Measurements from ENCODE around the gene SMAD3.
"Not testable (repeated sequence)": the region's sequence is repeated elsewhere in the genome, so short reads cannot be mapped to it uniquely, and the experiment has no call there.

The SMAD3 gene

DNA sequence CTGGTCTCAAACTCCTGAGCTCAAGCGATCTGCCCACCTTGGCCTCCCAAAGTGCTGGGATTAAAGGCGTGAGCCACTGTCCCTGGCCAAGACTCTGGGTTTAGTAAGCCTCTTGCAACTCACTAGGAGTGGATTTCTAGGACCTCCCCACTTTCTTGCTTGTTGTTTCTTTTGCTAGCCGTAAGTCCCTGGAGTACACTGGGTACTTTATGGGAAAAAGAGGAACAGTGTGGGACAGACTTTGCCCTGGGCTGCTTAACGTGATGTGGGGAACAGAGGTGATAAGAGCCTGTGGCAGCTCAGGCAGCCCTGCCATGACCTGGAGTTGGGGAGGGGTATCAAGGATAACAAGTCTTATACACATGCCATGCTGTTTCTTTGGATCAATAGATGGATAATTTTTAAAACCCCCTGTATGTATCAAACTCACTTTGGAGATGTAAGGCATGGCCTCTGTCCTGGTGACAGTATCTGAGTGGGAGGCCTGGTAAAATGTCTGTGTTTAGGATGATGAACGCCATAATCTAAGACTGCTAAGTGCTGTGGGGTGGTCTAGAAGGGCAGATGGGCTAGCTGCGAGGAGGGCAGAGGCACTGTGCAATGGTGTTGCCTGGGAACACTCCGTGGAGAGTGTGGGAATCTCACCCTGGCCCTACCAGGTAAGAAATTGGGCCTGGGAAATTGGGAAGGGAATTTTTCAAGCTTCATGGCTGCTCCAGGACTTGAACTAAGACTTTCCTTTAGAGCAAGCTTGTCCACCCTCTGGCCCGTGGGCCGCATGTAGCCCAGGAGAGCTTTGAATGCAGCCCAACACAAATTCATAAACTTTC is 54.8 kb downstream of the SMAD3 start:
- no peak overlapping the region for H3K27ac ChIP-seq (replicated peaks)
- no peak for TF ChIP-seq GABPA (IDR thresholded peaks at IDR 0.05; ENCODE audit: low read depth)
- peak; percentile 37; the same call in 1 of the 2 replicates for TF ChIP-seq SPI1 (IDR thresholded peaks at IDR 0.05; ENCODE audit: borderline replicate concordance, low read depth)
- TF ChIP-seq POLR2AphosphoS5 (IDR thresholded peaks at IDR 0.05; ENCODE audit: low read depth): no peak
- TF ChIP-seq, protein P1, sequence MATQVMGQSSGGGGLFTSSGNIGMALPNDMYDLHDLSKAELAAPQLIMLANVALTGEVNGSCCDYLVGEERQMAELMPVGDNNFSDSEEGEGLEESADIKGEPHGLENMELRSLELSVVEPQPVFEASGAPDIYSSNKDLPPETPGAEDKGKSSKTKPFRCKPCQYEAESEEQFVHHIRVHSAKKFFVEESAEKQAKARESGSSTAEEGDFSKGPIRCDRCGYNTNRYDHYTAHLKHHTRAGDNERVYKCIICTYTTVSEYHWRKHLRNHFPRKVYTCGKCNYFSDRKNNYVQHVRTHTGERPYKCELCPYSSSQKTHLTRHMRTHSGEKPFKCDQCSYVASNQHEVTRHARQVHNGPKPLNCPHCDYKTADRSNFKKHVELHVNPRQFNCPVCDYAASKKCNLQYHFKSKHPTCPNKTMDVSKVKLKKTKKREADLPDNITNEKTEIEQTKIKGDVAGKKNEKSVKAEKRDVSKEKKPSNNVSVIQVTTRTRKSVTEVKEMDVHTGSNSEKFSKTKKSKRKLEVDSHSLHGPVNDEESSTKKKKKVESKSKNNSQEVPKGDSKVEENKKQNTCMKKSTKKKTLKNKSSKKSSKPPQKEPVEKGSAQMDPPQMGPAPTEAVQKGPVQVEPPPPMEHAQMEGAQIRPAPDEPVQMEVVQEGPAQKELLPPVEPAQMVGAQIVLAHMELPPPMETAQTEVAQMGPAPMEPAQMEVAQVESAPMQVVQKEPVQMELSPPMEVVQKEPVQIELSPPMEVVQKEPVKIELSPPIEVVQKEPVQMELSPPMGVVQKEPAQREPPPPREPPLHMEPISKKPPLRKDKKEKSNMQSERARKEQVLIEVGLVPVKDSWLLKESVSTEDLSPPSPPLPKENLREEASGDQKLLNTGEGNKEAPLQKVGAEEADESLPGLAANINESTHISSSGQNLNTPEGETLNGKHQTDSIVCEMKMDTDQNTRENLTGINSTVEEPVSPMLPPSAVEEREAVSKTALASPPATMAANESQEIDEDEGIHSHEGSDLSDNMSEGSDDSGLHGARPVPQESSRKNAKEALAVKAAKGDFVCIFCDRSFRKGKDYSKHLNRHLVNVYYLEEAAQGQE (IDR thresholded peaks at IDR 0.05; ENCODE audit: insufficient replicate concordance, low read depth): no peak
- TF ChIP-seq, protein P2, sequence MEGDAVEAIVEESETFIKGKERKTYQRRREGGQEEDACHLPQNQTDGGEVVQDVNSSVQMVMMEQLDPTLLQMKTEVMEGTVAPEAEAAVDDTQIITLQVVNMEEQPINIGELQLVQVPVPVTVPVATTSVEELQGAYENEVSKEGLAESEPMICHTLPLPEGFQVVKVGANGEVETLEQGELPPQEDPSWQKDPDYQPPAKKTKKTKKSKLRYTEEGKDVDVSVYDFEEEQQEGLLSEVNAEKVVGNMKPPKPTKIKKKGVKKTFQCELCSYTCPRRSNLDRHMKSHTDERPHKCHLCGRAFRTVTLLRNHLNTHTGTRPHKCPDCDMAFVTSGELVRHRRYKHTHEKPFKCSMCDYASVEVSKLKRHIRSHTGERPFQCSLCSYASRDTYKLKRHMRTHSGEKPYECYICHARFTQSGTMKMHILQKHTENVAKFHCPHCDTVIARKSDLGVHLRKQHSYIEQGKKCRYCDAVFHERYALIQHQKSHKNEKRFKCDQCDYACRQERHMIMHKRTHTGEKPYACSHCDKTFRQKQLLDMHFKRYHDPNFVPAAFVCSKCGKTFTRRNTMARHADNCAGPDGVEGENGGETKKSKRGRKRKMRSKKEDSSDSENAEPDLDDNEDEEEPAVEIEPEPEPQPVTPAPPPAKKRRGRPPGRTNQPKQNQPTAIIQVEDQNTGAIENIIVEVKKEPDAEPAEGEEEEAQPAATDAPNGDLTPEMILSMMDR (IDR thresholded peaks at IDR 0.05; ENCODE audit: insufficient read depth, low read length): no peak
- DNase-seq (ENCODE audit: low read depth in 1 of 2, low spot score in 1 of 2): no peak
- no peaks in the 10 kb centered on the region for H3K27me3 ChIP-seq (ENCODE audit: insufficient read depth, poor library complexity, severe bottlenecking)
- no peak overlapping the region for H3K4me3 ChIP-seq (replicated peaks; ENCODE audit: insufficient read depth, low read length)

DNA sequence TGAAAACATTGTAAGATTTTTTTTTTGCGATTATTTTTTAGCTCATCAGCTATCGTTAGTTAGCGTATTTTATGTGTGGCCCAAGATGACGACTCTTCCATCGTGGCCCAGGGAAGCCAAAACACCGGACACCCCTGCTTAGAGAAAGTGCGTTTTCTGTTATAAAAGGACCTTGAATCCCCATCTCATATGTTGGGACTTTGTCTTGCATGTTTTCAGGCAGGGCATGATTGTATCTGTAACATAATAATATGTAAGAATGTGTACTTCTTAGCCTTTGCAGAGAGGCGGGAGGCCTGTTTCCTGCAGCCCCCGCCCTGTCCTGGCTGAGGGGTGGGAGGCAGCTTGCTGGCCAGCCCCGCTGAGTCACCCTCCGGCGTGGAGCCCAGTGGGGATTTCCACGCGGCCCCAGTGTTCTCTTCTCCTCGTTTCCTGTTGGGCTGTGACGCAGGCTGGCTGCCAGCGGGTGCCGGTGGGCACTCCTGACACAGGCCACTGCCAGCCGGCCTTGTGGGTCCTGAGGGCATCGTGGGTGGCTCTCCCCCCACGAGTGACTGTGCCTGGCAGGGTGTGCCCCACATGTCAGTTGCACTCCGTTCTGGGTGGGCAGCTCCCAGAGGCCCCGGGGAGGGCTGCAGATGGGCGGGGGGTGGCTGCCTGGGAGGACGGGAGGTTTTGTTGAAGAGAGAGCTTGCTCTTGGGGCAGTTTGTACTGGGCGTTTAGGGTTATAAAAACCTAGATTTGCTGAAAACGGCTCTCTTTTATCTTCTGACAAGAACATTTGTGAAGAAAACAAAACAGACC is 55.6 kb downstream of the SMAD3 start:
- no peak for DNase-seq (ENCODE audit: low read depth in 1 of 2, low spot score in 1 of 2)
- H3K27ac ChIP-seq (replicated peaks): no peak overlapping the region
- no peak overlapping the region for H3K4me3 ChIP-seq (replicated peaks; ENCODE audit: insufficient read depth, low read length)
- TF ChIP-seq GABPA (IDR thresholded peaks at IDR 0.05; ENCODE audit: low read depth): no peak
- TF ChIP-seq, protein P1 (IDR thresholded peaks at IDR 0.05; ENCODE audit: insufficient replicate concordance, low read depth): no peak
- TF ChIP-seq, protein P2 (IDR thresholded peaks at IDR 0.05; ENCODE audit: insufficient read depth, low read length): no peak
- no peak for TF ChIP-seq SPI1 (IDR thresholded peaks at IDR 0.05; ENCODE audit: borderline replicate concordance, low read depth)
- TF ChIP-seq POLR2AphosphoS5 (IDR thresholded peaks at IDR 0.05; ENCODE audit: low read depth): no peak
- no peaks in the 10 kb centered on the region for H3K27me3 ChIP-seq (ENCODE audit: insufficient read depth, poor library complexity, severe bottlenecking)

DNA sequence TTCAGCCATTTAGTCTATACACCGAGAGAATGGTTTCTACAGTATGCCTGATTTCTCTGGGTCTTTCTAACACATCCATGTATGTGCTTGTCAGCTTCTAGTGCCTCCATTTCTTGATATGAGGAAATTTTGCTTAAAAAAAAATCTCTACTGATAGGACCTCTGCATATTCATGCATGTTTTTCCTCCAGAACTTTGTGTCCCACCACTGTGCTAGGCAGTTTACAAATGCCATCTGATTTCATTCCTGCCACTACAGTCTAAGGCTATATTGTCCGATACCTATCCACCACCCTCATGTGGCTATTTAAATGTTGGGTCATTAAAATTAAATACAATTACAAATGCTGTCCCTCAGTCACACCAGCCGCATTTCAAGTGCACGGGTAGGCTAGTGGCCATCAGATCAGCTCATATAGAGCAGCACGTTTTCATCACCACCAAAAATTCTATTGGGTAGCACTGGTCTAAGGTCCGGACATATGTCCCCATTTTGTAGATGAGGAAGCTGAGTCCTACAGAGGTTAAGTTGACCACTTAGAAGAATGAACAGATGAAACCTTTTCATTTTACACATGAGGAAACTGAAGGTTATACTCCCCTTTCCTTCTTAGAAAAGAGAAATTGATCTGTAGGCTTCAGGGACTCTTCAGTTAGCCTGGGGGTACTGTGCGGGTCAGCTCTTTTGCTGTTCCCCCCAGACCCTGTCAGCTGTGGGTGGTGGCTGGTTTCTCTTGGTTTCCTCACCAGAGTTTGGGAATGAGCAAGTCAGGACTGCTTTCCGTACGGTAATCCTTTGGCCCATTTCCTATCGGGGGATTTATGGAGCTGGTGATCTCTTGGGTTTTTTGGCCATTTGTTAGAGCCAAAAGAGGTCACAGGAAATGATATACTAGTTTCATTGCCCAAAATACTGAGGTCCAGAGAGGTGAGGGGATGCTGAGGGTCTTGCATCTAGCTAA is 56.5 kb downstream of the SMAD3 start:
- Histone ChIP-seq H3K27me3 (ENCODE audit: insufficient read depth, poor library complexity, severe bottlenecking) (no peaks in the 10 kb centered on the region), H3K4me3 (replicated peaks; ENCODE audit: insufficient read depth, low read length) (no peak overlapping the region), H3K27ac (replicated peaks) (no peak overlapping the region)
- no peak for DNase-seq (ENCODE audit: low read depth in 1 of 2, low spot score in 1 of 2)
- TF ChIP-seq POLR2AphosphoS5 (IDR thresholded peaks at IDR 0.05; ENCODE audit: low read depth): no peak
- TF ChIP-seq, protein P2 (IDR thresholded peaks at IDR 0.05; ENCODE audit: insufficient read depth, low read length): no peak
- TF ChIP-seq SPI1 (IDR thresholded peaks at IDR 0.05; ENCODE audit: borderline replicate concordance, low read depth): no peak
- TF ChIP-seq, protein P1 (IDR thresholded peaks at IDR 0.05; ENCODE audit: insufficient replicate concordance, low read depth): no peak
- TF ChIP-seq GABPA (IDR thresholded peaks at IDR 0.05; ENCODE audit: low read depth): no peak

DNA sequence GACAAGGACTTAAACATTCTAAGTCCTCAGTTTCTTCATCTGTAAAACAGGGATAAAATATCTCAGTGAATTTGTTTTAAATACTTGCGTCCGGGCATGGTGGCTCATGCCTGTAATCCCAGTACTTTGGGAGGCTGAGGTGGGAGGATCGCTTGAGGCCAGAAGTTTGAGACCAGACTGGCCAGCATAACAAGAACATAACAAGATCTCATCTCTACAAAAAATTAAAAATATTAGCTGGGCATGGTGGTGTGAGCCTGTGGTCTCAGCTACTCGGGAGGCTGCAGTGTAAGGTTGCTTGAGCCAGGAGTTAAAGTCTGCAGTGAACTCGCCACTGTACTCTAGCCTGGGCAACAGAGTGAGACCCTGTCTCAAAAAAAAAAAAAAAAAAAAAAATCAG is 57.4 kb downstream of the SMAD3 start:
- H3K4me3 ChIP-seq (replicated peaks; ENCODE audit: insufficient read depth, low read length); H3K27ac ChIP-seq (replicated peaks); H3K27me3 ChIP-seq (ENCODE audit: insufficient read depth, poor library complexity, severe bottlenecking); DNase-seq (ENCODE audit: low read depth in 1 of 2, low spot score in 1 of 2): not testable (repeated sequence)
